GM19193 (cell line): Measurements from ENCODE around the gene BCAR1.

ENCODE experiments used
- POLR2A ChIP-seq: IDR thresholded peaks from 4 replicates; pipeline ENCODE4 v1.6.1; 2011; ENCODE audit not compliant: insufficient read depth, insufficient read length; ENCODE audit errors: extremely low read depth

Gene BCAR1

DNA sequence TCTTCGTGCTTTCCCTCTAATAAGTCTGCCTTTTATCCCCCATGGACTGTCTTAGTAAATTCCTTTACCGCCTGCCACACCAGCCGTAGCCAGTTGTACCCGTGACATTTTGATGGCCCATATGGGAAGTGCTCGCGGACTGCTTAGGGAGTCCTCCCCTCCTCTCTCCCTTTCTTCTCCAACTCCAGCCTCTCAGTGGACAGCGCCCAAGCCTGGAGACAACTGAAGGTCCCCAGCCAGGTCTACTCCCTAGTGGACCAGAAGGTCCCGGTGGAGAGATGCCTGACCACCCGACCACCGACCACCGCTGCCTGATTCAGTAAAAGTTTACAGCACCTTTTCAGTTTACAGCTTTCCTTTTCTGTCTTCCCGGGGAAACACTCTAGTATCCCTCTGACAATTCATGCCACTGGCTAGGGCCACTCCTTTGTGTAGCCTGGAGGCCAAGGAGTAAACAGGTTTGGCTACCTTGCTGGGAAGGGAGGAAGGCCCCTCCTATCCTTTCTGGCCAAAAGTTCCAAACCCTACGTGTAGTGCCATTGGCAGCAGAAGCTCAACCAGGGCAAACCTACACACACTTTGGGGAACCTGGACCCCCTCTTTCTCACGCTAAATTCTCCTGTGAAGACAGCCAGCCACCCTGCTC lies 62.5 kb downstream of the BCAR1 start:
- no peak for TF ChIP-seq POLR2A

DNA sequence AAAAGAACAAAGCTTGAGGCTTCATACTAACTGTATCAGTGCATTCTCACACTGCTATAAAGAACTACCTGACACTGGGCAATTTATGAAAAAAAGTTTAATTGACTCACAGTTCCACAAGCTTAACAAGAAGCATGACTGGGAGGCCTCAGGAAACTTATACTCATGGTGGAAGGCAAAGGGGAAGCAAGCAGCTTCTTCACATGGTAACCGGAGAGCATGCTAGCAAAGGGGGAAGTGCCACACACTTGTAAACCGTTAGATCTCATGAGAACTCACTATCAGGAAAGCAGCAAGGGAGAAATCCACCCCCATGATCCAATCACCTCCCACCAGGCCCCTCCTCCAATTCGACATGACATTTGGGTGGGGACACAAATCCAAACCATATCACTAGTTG lies 69.8 kb downstream of the BCAR1 start:
- no peak for TF ChIP-seq POLR2A

DNA sequence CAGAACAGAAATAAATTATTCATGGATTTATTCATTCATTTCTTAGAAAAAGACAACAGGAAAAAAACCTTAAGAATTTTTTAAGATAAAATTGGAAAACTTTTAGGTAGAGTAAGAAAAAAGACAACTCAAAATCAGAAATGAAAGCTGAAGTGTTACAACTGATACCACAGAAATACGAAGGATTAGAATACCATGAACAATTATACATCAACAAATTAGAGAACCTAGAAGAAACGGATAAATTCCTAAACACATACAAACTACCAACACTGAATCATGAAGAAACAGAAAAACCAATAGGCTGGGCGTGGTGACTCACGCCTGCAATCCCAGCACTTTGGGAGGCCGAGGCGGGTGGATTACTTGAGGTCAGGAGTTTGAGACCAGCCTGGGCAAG lies 72.2 kb downstream of the BCAR1 start:
- no peak for TF ChIP-seq POLR2A
